GM12878 (cell line): ENCODE data around the gene CCDC17.

Experiments used
- BRCA1 ChIP-seq: IDR thresholded peaks from 2 replicates; pipeline ENCODE4 v1.6.1; 2011; ENCODE audit warnings: low read depth, low read length, improper control_type of control experiment
- FOS ChIP-seq: IDR thresholded peaks from 3 replicates; pipeline ENCODE4 v1.6.1; 2011; ENCODE audit warnings: borderline replicate concordance; ENCODE audit not compliant: insufficient read length; ENCODE audit errors: extremely low read depth
- ZBED1 ChIP-seq: IDR thresholded peaks from 2 replicates; pipeline ENCODE4 v1.6.1; 2016; ENCODE audit warnings: borderline replicate concordance

- no peak for TF ChIP-seq ZBED1
- TF ChIP-seq FOS, result no peak
- TF ChIP-seq BRCA1, result no peak
Measured at GRCh38 chr1:45658171-45658570, 34.3 kb upstream of the CCDC17 start.
